ENCODE results near the gene MICAL3.

GRCh38 chr22:17833489-17833888, 190.9 kb downstream of the MICAL3 start:
- TF ChIP-seq CTCF (IDR thresholded peaks at IDR 0.05; ENCODE audit: low read depth, low read length) (no peak), EZH2phosphoT487 (IDR thresholded peaks at IDR 0.05; ENCODE audit: low read depth) (no peak)

Data from OCI-LY3 (cell line).